Femur (tissue), 1 donor: ENCODE results near the gene YBX3.

Experiments used
- DNase-seq: peaks from one replicate; pipeline ENCODE4 v3.0.0-alpha.2; 2017

The YBX3 gene

DNA sequence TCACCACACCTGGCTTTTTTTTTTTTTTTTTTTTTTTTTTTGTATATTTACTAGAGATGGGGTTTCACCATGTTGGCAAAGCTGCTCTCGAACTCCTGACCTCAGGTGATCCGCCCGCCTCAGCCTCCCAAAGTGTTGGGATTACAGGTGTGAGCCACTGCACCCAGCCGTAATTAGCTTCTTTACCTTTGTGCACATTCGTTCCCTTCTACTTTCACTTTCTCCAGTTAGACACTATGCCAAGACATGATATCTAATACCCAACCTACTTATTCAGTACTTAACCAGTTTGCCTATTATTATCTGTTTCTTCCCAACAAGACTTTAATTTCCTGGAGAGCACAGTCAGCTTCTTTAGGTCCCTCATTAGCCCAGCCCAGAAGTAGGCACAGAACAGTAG, 54.6 kb downstream of the YBX3 start:
- no peak for DNase-seq

GRCh38 chr12:10667581-10667980, 55.5 kb downstream of the YBX3 start:
- DNase-seq: no peak

DNA sequence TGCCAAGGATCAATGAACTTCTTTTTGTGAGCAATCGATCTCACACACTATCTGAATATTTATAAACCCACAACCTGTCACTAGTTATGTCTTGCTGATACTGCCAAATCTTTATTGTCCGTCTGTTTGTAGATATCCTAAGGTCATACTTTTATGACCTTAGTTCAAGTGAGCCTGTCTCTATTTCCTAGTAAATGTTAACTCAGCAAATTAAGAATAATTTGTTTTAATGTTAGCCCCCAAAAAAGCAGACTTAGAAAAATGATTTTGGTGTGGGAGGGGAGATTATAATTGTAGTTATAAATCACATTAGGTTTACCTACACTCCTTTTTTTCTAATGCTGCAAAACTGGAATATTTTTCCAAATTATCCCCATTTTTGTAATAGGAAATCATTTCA, 58.6 kb downstream of the YBX3 start:
- DNase-seq: no peak

DNA sequence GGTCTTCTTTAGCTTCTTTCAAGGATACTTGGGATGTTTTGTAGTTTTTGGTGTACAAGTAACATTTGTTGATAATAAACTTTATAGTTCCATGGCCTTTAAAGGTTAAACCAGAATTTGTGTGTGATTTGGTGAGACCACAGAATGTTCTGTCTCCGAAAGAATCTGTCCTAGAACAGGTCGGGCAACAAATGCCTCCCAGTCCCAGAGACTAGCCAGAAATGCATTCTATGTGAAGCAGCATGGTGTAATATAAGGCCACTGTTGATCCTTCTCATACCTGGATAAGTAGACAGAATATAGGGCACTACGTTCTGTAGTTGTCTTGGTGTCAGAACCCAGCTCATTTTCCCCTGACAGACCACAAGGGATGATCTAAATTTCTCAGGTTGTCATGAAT, 59.3 kb downstream of the YBX3 start:
- DNase-seq: no peak

DNA sequence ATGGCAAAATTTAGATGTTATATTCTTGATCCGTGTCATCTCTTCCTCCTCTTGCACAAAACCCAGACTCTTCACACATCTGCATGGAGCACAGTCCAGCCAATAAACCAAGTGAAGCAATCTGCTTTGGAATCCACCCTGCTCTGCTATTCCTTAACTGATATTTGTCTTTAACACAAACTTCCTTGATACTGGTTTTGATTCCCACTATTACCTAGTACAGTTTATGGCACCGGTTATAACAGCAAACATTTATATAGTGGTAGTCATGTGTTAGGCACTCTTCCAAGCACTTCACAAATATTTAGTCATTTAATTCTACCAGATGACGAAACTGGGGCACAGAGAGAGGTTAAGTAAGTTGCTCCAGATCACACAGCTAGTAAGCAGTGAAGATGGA, 61.8 kb downstream of the YBX3 start:
- no peak for DNase-seq

DNA sequence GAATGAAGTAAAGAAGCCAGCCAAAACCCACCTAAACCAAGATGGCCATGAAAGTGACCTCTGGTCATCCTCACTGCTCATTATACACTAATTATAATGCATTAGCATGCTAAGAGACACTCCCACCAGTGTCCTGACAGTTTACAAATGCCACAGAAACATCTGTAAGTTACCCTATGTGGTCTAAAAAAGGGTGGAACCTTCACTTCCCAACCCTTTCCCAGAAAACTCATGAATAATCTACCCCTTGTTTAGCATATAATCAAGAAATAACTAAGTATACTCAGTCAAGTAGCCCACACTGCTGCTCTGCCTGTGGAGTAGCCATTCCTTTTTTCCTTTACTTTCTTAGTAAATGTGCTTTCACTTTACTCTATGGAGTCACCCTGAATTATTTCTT, 69.1 kb downstream of the YBX3 start:
- DNase-seq: no peak

DNA sequence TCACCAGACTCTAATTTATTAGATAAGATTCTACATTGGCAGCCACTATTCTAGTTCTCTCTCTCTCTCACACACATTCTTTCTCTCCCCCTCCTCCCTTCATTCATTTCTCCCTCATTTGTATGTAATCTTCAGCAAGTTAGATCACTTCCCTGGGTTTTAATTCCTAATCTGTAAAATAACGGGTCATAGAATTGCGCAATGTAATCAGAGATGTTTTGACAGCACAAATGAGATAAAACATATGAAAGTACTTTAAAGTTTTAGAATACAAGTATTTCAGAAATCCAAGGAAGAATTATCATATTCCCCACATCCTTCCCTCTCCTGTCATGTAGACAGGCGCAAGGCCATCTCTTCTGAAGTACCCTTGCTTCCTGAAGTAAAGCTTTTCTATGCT, 70.9 kb downstream of the YBX3 start:
- DNase-seq: no peak
